ENCODE measurements around the gene ANXA6. TPM values are rescaled to one million over a fixed set of nuclear protein-coding genes. Genes with fewer than 3 reads are reported as not detected.

ANXA6 gene
- total and polyA plus RNA-seq, 9 of the 15 experiments (the other 6 are each of a cell fraction or from before 2014, with no cell fraction given) = 0.70 to 13.2 (median 8.3) TPM

GRCh38 chr5:151137067-151137825, 20.3 kb downstream of the ANXA6 start:
- POLR2A ChIA-PET = no interaction called here

More at GRCh38 chr5:151137067-151137825, 20.3 kb downstream of the ANXA6 start:
- H3K4me2 ChIP-seq (ENCODE audit: insufficient read depth, low read length) = no peak overlapping the region
- H3K4me1 ChIP-seq (replicated peaks in 1 of 2; ENCODE audit: control insufficient read depth in 2 of 2, insufficient read depth in 2 of 2, low read length in 2 of 2) = no peaks in the 10 kb centered on the region
- no peaks in the 10 kb centered on the region for H3K9me3 ChIP-seq (replicated peaks; ENCODE audit: control insufficient read depth, insufficient read depth, low read depth, low read length)
- in situ Hi-C loops (cut with MboI) = no loop called here
- no peaks in the 10 kb centered on the region for H3K9me1 ChIP-seq (ENCODE audit: control insufficient read depth, insufficient read depth, low read length)
- BruUV-seq (replicated peaks) = no TSS peak
- no peaks in the 10 kb centered on the region for H3K79me2 ChIP-seq (ENCODE audit: control insufficient read depth, insufficient read depth, low read length)
- no peak overlapping the region for H3K9ac ChIP-seq (ENCODE audit: insufficient read depth in 1 of 2, low read depth in 2 of 2, low read length in 2 of 2)
- TF ChIP-seq SIX5 (IDR thresholded peaks at IDR 0.05; ENCODE audit: borderline replicate concordance in 1 of 2, insufficient read depth in 1 of 2, low read depth in 1 of 2, low read length in 2 of 2) = no peak
- no peak for TF ChIP-seq ZNF76 (CRISPR knock-in tag; IDR thresholded peaks at IDR 0.05; ENCODE audit: borderline replicate concordance)
- TF ChIP-seq NR3C1 (CRISPR knock-in tag; IDR thresholded peaks at IDR 0.05) = no peak
- no peak for TF ChIP-seq ZC3H8 (IDR thresholded peaks at IDR 0.05)
- no peak for TF ChIP-seq ZNF766 (CRISPR knock-in tag; conservative IDR thresholded peaks at IDR 0.05)
- no peak for TF ChIP-seq HDAC8 (tag; IDR thresholded peaks at IDR 0.05)
- TF ChIP-seq MNT (conservative IDR thresholded peaks at IDR 0.05) = no peak
- TF ChIP-seq, protein P1, sequence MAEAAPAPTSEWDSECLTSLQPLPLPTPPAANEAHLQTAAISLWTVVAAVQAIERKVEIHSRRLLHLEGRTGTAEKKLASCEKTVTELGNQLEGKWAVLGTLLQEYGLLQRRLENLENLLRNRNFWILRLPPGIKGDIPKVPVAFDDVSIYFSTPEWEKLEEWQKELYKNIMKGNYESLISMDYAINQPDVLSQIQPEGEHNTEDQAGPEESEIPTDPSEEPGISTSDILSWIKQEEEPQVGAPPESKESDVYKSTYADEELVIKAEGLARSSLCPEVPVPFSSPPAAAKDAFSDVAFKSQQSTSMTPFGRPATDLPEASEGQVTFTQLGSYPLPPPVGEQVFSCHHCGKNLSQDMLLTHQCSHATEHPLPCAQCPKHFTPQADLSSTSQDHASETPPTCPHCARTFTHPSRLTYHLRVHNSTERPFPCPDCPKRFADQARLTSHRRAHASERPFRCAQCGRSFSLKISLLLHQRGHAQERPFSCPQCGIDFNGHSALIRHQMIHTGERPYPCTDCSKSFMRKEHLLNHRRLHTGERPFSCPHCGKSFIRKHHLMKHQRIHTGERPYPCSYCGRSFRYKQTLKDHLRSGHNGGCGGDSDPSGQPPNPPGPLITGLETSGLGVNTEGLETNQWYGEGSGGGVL (CRISPR knock-in tag; IDR thresholded peaks at IDR 0.05) = no peak
- no peak for TF ChIP-seq MCM2 (IDR thresholded peaks at IDR 0.05; ENCODE audit: low read depth)
- no peaks in the 10 kb centered on the region for H3K36me3 ChIP-seq (ENCODE audit: control insufficient read depth, insufficient read depth, low read length)
- H4K20me1 ChIP-seq (replicated peaks; ENCODE audit: control insufficient read depth, insufficient read depth, low read length) = no peaks in the 10 kb centered on the region
- CTCF ChIA-PET (ENCODE audit: low intra/inter-chr PET ratio) = no interaction called here
- H3K27ac ChIP-seq (ENCODE audit: extremely low read depth, low read depth, low read length) = no peak overlapping the region
- no peak for DNase-seq (ENCODE audit: extremely low read depth in 1 of 4, low spot score in 3 of 4)
- no peak for FAIRE-seq
- H2AFZ ChIP-seq (ENCODE audit: low read depth, low read length) = no peak overlapping the region
- no peak overlapping the region for H3K4me3 ChIP-seq
- WGBS (ENCODE audit: insufficient coverage, low coverage, missing lambda C conversion rate) = 15% methylated on average over 10 of the region's 10 CpGs
- H3K27me3 ChIP-seq (ENCODE audit: control insufficient read depth in 2 of 2, insufficient read depth in 2 of 2, low read length in 2 of 2) = peaks cover 10 to 45% of the 10 kb centered on the region in 2 experiments; a peak in 3 of 5 replicates
- intact Hi-C loops (cut with micrococcal nuclease) = no loop called here
- no peak for ATAC-seq
